ENCODE measurements around the gene BRD4.
A peak's percentile ranks its signal among the peaks of the same experiment; 100 is the strongest.
"Not testable (repeated sequence)": the region's sequence is repeated elsewhere in the genome, so short reads cannot be mapped to it uniquely, and the experiment has no call there.

The BRD4 gene

GRCh38 chr19:15358918-15359317 lies 26.6 kb upstream of the BRD4 start:
- DNase-seq: no peak

GRCh38 chr19:15357906-15358305 lies 25.6 kb upstream of the BRD4 start:
- no peak for DNase-seq

DNA sequence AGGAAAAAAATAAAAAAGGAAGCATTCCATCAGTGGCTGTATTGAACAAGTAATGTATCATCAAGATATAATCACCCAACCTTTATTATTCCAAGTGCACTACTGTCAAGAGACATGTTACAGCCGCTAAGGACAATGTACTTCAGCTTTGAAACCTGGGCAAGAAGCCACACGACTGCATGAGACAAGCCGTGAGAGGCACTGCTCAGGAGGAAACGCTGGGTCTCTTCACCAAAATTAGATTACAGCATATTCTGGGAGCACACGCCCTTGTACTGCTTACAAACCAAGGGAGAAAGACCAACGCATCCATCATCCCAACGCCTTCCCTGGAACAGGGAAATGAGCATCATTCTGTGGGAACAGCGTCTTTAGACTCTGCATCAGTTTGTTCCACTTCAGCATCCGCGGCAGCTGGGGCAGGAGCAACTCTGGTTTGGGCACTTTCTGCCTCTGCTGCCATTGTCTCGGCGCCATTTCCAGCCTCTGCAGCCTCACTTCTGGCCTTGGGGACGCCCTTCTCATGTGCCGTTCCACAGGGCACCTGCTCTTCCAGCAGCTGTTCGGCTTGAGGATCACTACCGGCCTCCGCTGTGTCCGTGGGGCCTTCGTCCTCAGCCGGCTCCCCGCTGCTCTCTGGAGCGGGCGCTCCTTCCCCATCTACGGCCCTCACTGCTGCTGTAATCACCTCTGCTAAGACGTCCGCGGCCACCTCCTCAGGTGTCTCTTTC lies 22.4 kb upstream of the BRD4 start:
- DNase-seq: no peak

DNA sequence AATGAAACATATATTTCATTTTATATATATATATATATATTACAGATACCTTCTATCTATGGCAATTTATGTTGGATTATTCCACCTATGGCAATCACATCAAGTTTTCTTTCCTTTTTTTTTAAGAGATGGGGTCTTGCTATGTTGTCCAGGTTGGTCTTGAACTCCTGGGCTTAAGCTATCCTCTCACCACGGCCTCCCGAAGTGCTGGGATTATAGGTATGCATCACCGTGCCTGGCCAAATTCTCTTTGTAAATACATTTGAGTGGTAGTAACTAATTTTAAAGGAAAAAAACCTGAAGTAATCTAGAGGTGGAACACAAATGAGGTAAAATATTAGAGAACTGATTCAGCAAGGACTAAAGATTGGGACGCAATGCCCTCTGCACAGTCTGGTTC lies 21.6 kb upstream of the BRD4 start:
- DNase-seq: no peak

- DNase-seq: not testable (repeated sequence)
These were observed 20.2 kb upstream of the BRD4 start for GRCh38 chr19:15352535-15352934.

- DNase-seq: not testable (repeated sequence)
These were observed 9.0 kb upstream of the BRD4 start for GRCh38 chr19:15341328-15341727.

DNA sequence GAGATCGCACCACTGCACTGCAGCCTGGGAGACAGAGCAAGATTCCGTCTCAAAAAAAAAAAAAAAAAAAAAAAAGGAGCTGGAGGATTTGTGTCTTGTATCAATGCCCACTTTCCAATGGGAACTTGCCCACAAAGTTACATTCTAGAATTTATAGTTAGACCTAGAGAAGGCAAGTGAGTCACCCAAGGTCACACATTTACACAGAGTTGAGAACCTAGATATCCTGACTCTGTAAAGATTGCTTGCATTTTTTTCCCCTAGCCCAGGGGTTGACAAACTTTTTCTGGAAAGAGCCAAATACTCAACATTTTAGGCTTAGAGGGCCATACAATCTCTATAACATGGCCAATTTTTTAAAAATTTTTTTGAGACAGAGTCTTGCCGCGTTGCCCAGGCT lies 7.7 kb upstream of the BRD4 start:
- DNase-seq: no peak

- DNase-seq: no peak
These were observed 4.9 kb upstream of the BRD4 start for GRCh38 chr19:15337202-15337601.

GRCh38 chr19:15335992-15336391 lies 3.7 kb upstream of the BRD4 start:
- not testable (repeated sequence) for DNase-seq

DNA sequence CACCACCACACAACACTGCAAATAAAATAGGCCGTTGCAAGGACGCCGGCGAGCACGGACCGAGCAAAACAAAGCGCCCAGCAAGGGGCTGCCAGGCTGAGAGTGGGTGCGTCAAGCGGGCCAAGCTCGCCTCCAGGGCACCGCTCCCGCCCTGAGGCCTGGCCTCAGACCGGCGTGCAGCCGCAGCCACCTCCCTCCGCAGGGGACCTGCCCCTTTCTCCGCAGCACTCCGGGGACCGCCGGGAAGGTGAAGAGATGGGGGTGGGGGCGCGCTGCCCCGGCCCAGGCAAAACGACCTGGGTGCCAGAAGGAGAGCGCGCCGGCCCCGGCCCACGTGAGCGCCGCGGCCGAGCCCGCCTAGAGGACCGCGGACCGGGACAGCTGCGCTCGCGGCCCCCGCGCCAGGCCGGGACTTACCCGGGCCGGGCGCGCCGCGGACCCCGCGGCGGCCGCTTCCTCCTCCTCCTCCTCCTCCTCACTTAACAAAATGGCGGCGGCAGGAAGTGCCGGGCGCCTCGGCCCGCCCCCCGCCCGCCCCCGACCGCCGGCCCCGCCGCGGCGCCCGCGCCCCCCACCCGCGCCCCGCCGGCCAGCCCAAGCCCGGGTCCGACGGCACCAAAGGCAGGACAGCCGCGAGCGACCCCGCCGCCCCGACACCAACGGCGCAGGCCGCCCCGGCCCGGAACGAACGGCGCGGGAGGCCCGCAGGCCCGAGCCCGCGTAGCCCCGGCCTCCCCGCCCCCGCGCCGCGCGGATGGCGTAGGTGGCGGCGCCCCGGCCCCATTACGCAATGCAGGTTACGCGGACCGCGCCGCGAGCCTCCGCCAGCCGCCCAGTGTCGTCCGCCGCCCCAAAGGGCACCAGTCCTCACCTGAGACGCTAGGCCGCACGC lies 674 bp downstream of the BRD4 start:
- DNase-seq: peak; percentile 46

GRCh38 chr19:15330801-15331418 lies 1.4 kb downstream of the BRD4 start:
- no peak for DNase-seq

- no peak for DNase-seq
These were observed 4.0 kb downstream of the BRD4 start for GRCh38 chr19:15328312-15328711.

- no peak for DNase-seq
These were observed 7.4 kb downstream of the BRD4 start for GRCh38 chr19:15324791-15325519.

GRCh38 chr19:15323496-15324235 lies 8.7 kb downstream of the BRD4 start:
- no peak for DNase-seq

GRCh38 chr19:15321739-15322138 lies 10.6 kb downstream of the BRD4 start:
- DNase-seq: no peak

DNA sequence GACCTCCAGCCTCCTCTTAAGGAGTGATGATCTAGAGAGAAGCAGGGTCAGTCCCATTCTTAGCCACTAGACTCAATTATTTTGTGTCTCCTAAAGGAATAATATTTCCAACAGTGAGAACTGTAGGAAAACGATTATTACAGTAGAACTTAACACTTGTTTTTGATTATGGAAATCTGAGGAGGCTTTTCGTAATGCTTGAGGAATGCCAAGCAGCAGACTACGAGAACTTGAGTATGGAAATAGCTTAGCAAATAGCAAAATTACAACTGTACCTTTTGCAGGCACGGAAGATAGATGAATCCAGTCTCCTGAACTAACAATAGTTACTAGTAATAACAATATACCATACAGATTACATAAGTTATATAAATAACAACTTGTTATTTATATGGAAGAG lies 12.2 kb downstream of the BRD4 start:
- no peak for DNase-seq

- no peak for DNase-seq
These were observed 14.1 kb downstream of the BRD4 start for GRCh38 chr19:15318241-15318691.

DNA sequence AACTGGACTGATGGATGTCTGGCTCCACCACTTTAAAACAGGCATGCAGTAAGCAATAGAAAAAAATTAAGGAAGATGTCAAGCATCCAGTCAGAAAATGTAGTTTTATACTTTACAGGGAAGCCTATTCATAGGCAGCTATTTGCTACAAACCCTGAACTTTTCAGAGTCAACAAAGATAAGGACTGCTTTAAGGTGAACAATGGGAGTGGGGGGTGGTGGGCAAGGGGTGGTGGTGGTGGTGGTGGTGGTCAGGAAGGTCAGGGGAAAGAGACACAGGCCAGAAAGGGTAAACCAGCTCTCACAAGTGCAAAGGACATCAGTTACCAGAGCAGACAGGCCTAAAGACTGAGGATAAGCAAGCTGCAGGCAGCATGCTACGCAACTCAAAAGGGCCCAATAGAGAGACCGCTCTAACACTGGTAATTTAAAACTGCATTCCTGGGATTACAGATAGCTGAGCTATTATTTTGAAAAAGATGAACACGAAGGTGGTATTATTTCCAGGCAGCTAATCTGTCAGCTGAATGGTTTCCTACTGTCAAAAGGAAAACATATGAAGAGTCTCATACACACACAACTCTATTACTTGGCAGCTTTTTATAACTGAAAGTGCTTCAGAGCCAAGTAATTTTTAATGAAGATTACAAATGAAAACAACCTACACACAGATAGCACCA lies 14.8 kb downstream of the BRD4 start:
- DNase-seq: no peak

- no peak for DNase-seq
These were observed 15.8 kb downstream of the BRD4 start for GRCh38 chr19:15316498-15316897.

DNA sequence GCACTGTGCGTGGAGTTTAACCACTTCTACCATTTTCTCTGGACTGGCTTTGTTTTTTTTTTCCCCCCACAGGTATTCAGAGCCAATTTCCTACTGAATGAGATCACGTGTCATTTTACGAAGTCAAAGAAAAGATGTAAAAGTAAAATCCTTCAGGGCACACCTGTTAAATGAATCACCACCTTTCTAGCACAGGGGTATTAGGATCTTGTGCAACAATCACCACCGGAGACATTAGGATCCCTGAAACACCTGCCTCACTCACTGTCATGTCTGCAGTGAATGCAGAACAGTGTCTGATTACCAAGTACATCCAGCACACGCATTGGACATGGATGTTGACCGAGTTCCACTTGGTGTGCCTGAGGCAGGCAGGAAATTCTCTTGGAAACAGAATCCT lies 17.2 kb downstream of the BRD4 start:
- DNase-seq: no peak

- DNase-seq: no peak
These were observed 18.6 kb downstream of the BRD4 start for GRCh38 chr19:15313649-15314279.

All from activated CD4-positive, alpha-beta T cell treated with anti-CD3 and anti-CD28 coated beads for 1 hour (primary cell).